Esophagus squamous epithelium (tissue), 5 donors: ENCODE data around the gene TMEM61. TPM values are rescaled to one million over a fixed set of nuclear protein-coding genes. Genes with fewer than 3 reads are reported as not detected.
"Not testable (repeated sequence)": the region's sequence is repeated elsewhere in the genome, so short reads cannot be mapped to it uniquely, and the experiment has no call there.

ENCODE experiments used
- DNase-seq: peaks from one replicate; lab custom pipeline; 2025; lab: John Stamatoyannopoulos, UW
- H3K27ac ChIP-seq, 4 donors: fragments of 200-600 bp; sonication (generic); one replicate each; pipeline ENCODE4 v1.5.1; 2016 to 2019; ENCODE audit warnings: mild to moderate bottlenecking in 1 of 4
- H3K27me3 ChIP-seq, 4 donors: fragments of 200-600 bp; sonication (generic); 1 replicate in 3 of 4; 2 replicates in 1 of 4; pipeline versions ENCODE4 v1.5.1 to v1.6.0; 2017 to 2021; ENCODE audit warnings: antibody characterized with exemption in 1 of 4
- H3K36me3 ChIP-seq, 3 donors: fragments of 200-600 bp; sonication (generic); one replicate each; pipeline ENCODE4 v1.5.1; 2016 to 2019
- H3K4me1 ChIP-seq, 3 donors: fragments of 200-600 bp; sonication (generic); one replicate each; pipeline ENCODE4 v1.5.1; 2017 to 2019
- H3K4me3 ChIP-seq, 4 donors: fragments of 200-600 bp; sonication (generic); 1 replicate in 3 of 4; 2 replicates in 1 of 4; pipeline ENCODE4 v1.5.1; 2016 to 2019; ENCODE audit warnings: mild to moderate bottlenecking in 2 of 4, moderate library complexity in 1 of 4
- H3K9me3 ChIP-seq, 3 donors: fragments of 200-600 bp; sonication (generic); one replicate each; pipeline ENCODE4 v1.5.1; 2016 to 2019
- POLR2A ChIP-seq, 4 donors: fragments of 450-650 bp; IDR thresholded peaks; one replicate each; pipeline ENCODE4 v1.6.1; 2017; ENCODE audit warnings: antibody characterized with exemption in 4 of 4, mild to moderate bottlenecking in 4 of 4, moderate library complexity in 3 of 4
- WGBS, 2 donors: methylation state at CpG; one replicate each; pipeline ENCODE4 v1.1.5; 2018; 5-methylcytosine and 5-hydroxymethylcytosine counted together
- intact Hi-C: fragments of 100-400 bp; cut with DNase I; formaldehyde crosslinking; loops from one replicate; pipeline ENCODE4 v1.15.0; 2022
- total RNA-seq, 4 donors: library from RNA; depleted of rRNA; stranded (reverse); fragments of >200 nt; gene quantifications; one replicate each; pipeline ENCODE4 v1.1.0, GENCODE V29; 2016
- TF ChIP-seq, protein P1 (sequence below), 6 experiments: fragments of 450-650 bp in 4 of 6; fragments of 200-600 bp in 2 of 6; sonication (generic) in 2 of 6; IDR thresholded peaks; one replicate each; pipeline ENCODE4 v1.5.1; 2016 to 2019; ENCODE audit warnings: antibody characterized with exemption in 6 of 6, mild to moderate bottlenecking in 4 of 6, moderate library complexity in 4 of 6
- donor health status: DM: yes; HTN: yes; CAD: no.

TMEM61 gene
- total RNA-seq, 4 donors from 2014 or later, result 0.95 to 2.3 (median 1.0) TPM; not detected in 1

DNA sequence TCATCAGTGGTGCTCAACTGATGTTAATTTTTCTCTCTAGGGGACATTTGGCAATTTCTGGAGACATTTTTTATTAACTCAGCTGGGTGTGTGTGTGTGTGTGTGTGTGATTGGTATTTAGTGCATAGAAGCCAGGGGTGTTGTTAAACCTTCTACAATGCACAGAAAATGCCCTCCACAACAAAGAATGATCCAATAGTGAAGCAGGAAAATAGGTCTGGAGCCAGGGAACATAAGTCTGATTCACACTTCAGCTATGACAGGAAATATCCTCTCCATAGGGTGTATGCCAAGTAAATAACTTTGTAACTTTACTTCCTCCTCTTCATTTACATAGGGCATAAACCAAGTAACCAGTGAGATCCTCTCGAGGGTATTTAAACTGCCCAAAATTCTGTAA, 25.1 kb upstream of the TMEM61 start:
- Histone ChIP-seq H3K27ac (peak overlapping the region in 1 of 4 donors; percentile 30), H3K4me3 (no peak overlapping the region), H3K27me3 (no peaks in the 10 kb centered on the region), H3K9me3 (no peaks in the 10 kb centered on the region), H3K4me1 (peaks cover 2 to 16% (median 5%) of the 10 kb centered on the region in 3 donors), H3K36me3 (no peaks in the 10 kb centered on the region)
- TF ChIP-seq, protein P1, sequence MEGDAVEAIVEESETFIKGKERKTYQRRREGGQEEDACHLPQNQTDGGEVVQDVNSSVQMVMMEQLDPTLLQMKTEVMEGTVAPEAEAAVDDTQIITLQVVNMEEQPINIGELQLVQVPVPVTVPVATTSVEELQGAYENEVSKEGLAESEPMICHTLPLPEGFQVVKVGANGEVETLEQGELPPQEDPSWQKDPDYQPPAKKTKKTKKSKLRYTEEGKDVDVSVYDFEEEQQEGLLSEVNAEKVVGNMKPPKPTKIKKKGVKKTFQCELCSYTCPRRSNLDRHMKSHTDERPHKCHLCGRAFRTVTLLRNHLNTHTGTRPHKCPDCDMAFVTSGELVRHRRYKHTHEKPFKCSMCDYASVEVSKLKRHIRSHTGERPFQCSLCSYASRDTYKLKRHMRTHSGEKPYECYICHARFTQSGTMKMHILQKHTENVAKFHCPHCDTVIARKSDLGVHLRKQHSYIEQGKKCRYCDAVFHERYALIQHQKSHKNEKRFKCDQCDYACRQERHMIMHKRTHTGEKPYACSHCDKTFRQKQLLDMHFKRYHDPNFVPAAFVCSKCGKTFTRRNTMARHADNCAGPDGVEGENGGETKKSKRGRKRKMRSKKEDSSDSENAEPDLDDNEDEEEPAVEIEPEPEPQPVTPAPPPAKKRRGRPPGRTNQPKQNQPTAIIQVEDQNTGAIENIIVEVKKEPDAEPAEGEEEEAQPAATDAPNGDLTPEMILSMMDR (IDR thresholded peaks at IDR 0.05), result no peak
- TF ChIP-seq POLR2A (IDR thresholded peaks at IDR 0.05), result no peak
- intact Hi-C loops, result no loop called here
- 33 to 56% methylated on average over 1 of the region's 1 CpG for WGBS, 2 donors
- DNase-seq, result no peak

DNA sequence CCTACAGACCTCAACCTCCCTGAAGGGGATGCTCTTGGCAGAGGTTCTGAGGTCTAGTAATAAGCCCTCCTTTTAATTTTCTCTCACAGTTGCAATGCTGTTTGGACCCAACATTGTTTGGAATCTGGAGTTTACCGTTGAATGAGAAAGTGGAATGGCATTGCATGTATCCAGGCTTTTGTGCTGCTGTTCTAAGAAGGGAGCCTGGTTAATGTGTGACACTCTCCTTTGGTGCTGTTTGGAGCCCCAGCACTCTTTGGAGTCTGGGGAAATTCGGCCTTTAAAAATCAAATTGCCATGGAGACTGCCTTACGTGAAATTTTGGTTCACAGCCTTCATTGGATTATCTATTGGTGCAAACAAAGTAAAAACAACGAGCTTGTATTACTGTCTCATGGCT, 23.7 kb upstream of the TMEM61 start:
- H3K4me1 ChIP-seq, result peaks cover 0 to 5% (median 3%) of the 10 kb centered on the region in 3 donors
- H3K4me3 ChIP-seq, result no peak overlapping the region
- intact Hi-C loops, result no loop called here
- no peak for TF ChIP-seq POLR2A (IDR thresholded peaks at IDR 0.05)
- TF ChIP-seq, protein P1 (IDR thresholded peaks at IDR 0.05), result no peak
- no peaks in the 10 kb centered on the region for H3K9me3 ChIP-seq
- WGBS, 2 donors, result 80 to 90% methylated on average over 4 of the region's 4 CpGs
- no peak overlapping the region for H3K27ac ChIP-seq
- no peaks in the 10 kb centered on the region for H3K36me3 ChIP-seq
- H3K27me3 ChIP-seq, result no peaks in the 10 kb centered on the region
- no peak for DNase-seq

- WGBS, 2 donors, result 60 to 65% methylated on average over 3 of the region's 3 CpGs
- H3K4me1 ChIP-seq, result peaks cover 0 to 5% (median 3%) of the 10 kb centered on the region in 3 donors
- H3K36me3 ChIP-seq, result no peaks in the 10 kb centered on the region
- intact Hi-C loops, result no loop called here
- no peak overlapping the region for H3K27ac ChIP-seq
- H3K9me3 ChIP-seq, result no peaks in the 10 kb centered on the region
- no peak overlapping the region for H3K4me3 ChIP-seq
- no peak for DNase-seq
- TF ChIP-seq, protein P1 (IDR thresholded peaks at IDR 0.05), result no peak
- no peak for TF ChIP-seq POLR2A (IDR thresholded peaks at IDR 0.05)
- no peaks in the 10 kb centered on the region for H3K27me3 ChIP-seq
These were observed 21.2 kb upstream of the TMEM61 start for GRCh38 chr1:54959241-54959640.

GRCh38 chr1:54962612-54963395, 17.6 kb upstream of the TMEM61 start:
- 69 to 84% methylated on average over 4 of the region's 4 CpGs for WGBS, 2 donors
- Histone ChIP-seq H3K27ac (no peak overlapping the region), H3K4me1 (peaks cover 0 to 12% (median 0%) of the 10 kb centered on the region in 3 donors), H3K9me3 (no peaks in the 10 kb centered on the region), H3K36me3 (no peaks in the 10 kb centered on the region), H3K4me3 (no peak overlapping the region), H3K27me3 (no peaks in the 10 kb centered on the region)
- DNase-seq, result no peak
- TF ChIP-seq POLR2A (IDR thresholded peaks at IDR 0.05), result no peak
- TF ChIP-seq, protein P1 (IDR thresholded peaks at IDR 0.05), result no peak
- intact Hi-C loops, result no loop called here

- H3K27ac ChIP-seq, H3K4me3 ChIP-seq, H3K9me3 ChIP-seq, H3K36me3 ChIP-seq, H3K27me3 ChIP-seq, intact Hi-C loops, DNase-seq: not testable (repeated sequence)
- WGBS, 2 donors, result 85 to 89% methylated on average over 5 of the region's 5 CpGs
- peaks cover 0 to 12% (median 0%) of the 10 kb centered on the region in 3 donors for H3K4me1 ChIP-seq
These were observed 16.6 kb upstream of the TMEM61 start for GRCh38 chr1:54963829-54964228.
